ENCODE measurements around the gene NGRN. TPM values are rescaled to one million over a fixed set of nuclear protein-coding genes. Genes with fewer than 3 reads are reported as not detected.

Gene NGRN
- total RNA-seq, 4 donors from 2014 or later, result 27.7 to 58.3 (median 44.5) TPM

DNA sequence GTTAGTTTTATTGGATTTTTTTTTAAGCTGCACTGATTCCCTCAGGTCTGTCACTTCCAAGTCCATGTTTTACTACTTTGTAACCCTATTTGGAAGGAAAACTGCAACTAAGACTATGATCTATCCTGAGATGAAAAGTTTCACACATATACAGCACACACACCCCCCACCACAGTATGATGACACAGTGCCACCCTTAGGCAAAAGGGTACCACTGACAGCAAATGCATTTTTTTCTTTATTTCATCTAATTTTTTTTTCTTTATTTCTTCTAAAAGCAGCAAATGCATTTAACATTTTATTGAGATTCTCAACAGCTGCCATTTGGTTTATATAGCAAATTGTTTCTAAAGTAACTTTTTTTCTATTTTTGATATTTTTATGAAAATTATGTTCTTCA lies 21.2 kb downstream of the NGRN start:
- in situ Hi-C loops (cut with MboI; ENCODE audit: low pct_ligation_motif_present in 1 of 4, low pct_unique_long_range_greater_than_20kb in 1 of 4, low sequenced_read_pairs in 3 of 4) (no loop called here), intact Hi-C loops (cut with DNase I; ENCODE audit: low total_unique reads) (no loop called here)
- Histone ChIP-seq H3K27ac (no peak overlapping the region), H3K36me3 (no peaks in the 10 kb centered on the region), H3K27me3 (no peaks in the 10 kb centered on the region), H3K4me3 (no peak overlapping the region), H3K4me1 (peaks cover 0 to 19% (median 5%) of the 10 kb centered on the region in 4 donors), H3K9me3 (no peaks in the 10 kb centered on the region)
- TF ChIP-seq CTCF (IDR thresholded peaks at IDR 0.05) (peak; percentile 15 to 38 (median 25)), POLR2AphosphoS5 (IDR thresholded peaks at IDR 0.05) (no peak)
- DNase-seq, result no peak

DNA sequence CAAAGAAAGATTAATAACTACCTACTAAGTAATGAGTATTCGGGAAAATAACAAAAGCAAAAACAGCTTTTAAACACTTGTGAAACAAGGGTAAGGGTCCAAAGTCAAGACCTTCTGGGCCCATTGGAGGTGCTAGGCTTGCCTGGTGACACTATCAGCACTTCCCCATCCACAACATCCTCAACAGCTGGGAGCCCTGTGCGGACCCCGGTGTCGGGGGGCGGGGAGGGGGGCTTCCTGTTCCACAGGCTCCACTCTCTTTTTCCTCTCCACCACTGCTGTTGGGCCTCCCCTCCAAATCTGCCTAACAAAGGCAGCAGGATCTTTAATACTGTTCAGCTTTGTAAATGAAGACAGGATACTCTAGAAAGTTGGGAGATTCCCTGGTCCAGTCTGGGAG lies 21.6 kb downstream of the NGRN start:
- WGBS, 2 donors (ENCODE audit: low coverage in 1 of 2), result 47% methylated on average over 4 to 5 of the region's 5 CpGs
- no peak for TF ChIP-seq POLR2A (IDR thresholded peaks at IDR 0.05)
- no peak for TF ChIP-seq EP300 (IDR thresholded peaks at IDR 0.05; ENCODE audit: low read depth)
- no peak for TF ChIP-seq CTCF (IDR thresholded peaks at IDR 0.05)
- no peak for TF ChIP-seq POLR2AphosphoS5 (IDR thresholded peaks at IDR 0.05)
- DNase-seq, result no peak
- in situ Hi-C loops (cut with MboI; ENCODE audit: low pct_ligation_motif_present in 1 of 4, low pct_unique_long_range_greater_than_20kb in 1 of 4, low sequenced_read_pairs in 3 of 4) (no loop called here), intact Hi-C loops (cut with DNase I; ENCODE audit: low total_unique reads) (no loop called here)
- Histone ChIP-seq H3K36me3 (no peaks in the 10 kb centered on the region), H3K4me3 (no peak overlapping the region), H3K27me3 (no peaks in the 10 kb centered on the region), H3K4me1 (peaks cover 0 to 18% (median 3%) of the 10 kb centered on the region in 4 donors), H3K9me3 (no peaks in the 10 kb centered on the region), H3K27ac (no peak overlapping the region)

DNA sequence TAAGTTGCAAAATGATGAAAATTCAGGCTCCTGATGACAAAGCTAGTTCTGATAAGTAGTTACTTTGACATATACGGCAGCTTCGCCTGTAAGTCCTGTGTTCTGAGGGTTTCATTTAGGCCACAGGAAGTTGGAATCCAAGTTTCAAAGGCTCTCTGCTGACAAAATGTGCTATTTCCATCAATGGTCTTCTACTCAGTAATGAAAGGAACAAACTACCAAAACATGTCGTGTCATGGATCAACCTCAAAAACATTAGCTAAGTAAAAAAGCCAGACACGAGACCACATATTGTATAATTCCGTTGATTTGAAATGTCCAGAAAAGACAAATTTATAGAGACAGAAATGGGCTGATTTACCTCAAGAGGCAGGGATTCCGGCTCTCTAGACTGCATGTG lies 22.5 kb downstream of the NGRN start:
- in situ Hi-C loops (cut with MboI; ENCODE audit: low pct_ligation_motif_present in 1 of 4, low pct_unique_long_range_greater_than_20kb in 1 of 4, low sequenced_read_pairs in 3 of 4), result no loop called here

GRCh38 chr15:90291679-90292356 lies 26.3 kb downstream of the NGRN start:
- Histone ChIP-seq H3K9me3 (no peaks in the 10 kb centered on the region), H3K4me3 (no peak overlapping the region), H3K36me3 (no peaks in the 10 kb centered on the region), H3K4me1 (peaks cover 3 to 13% (median 6%) of the 10 kb centered on the region in 4 donors), H3K27me3 (no peaks in the 10 kb centered on the region), H3K27ac (no peak overlapping the region)
- peak; percentile 57 for DNase-seq
- intact Hi-C loops (cut with DNase I; ENCODE audit: low total_unique reads), result no loop called here
- TF ChIP-seq CTCF (IDR thresholded peaks at IDR 0.05) (no peak), POLR2AphosphoS5 (IDR thresholded peaks at IDR 0.05) (no peak), EP300 (IDR thresholded peaks at IDR 0.05; ENCODE audit: low read depth) (no peak), POLR2A (IDR thresholded peaks at IDR 0.05) (no peak)
- WGBS, 2 donors (ENCODE audit: low coverage in 1 of 2), result 60 to 64% methylated on average over 5 to 16 of the region's 16 CpGs
- in situ Hi-C loops (cut with MboI; ENCODE audit: low pct_ligation_motif_present in 1 of 4, low pct_unique_long_range_greater_than_20kb in 1 of 4, low sequenced_read_pairs in 3 of 4), result no loop called here

More for the DNA sequence above, 22.5 kb downstream of the NGRN start:
- no peaks in the 10 kb centered on the region for H3K9me3 ChIP-seq
- no peak for DNase-seq
- TF ChIP-seq EP300 (IDR thresholded peaks at IDR 0.05; ENCODE audit: low read depth) (no peak), POLR2A (IDR thresholded peaks at IDR 0.05) (no peak), POLR2AphosphoS5 (IDR thresholded peaks at IDR 0.05) (no peak), CTCF (IDR thresholded peaks at IDR 0.05) (no peak)
- H3K27me3 ChIP-seq, result no peaks in the 10 kb centered on the region
- H3K4me3 ChIP-seq, result no peak overlapping the region
- H3K4me1 ChIP-seq, result peaks cover 0 to 18% (median 3%) of the 10 kb centered on the region in 4 donors
- WGBS, 2 donors (ENCODE audit: low coverage in 1 of 2), result 86 to 89% methylated on average over 6 of the region's 6 CpGs
- H3K36me3 ChIP-seq, result no peaks in the 10 kb centered on the region
- intact Hi-C loops (cut with DNase I; ENCODE audit: low total_unique reads), result no loop called here
- no peak overlapping the region for H3K27ac ChIP-seq
